Measurements from ENCODE around the gene SLC27A2. TPM values are rescaled to one million over a fixed set of nuclear protein-coding genes. Genes with fewer than 3 reads are reported as not detected.
A peak's percentile ranks its signal among the peaks of the same experiment; 100 is the strongest.

Gene SLC27A2
- total and polyA plus RNA-seq, 10 of the 15 experiments (the other 5 are each of a cell fraction or from before 2014, with no cell fraction given): 0.22 to 1.2 (median 0.69) TPM; not detected in 1

- no TSS peak for BruUV-seq (replicated peaks)
- ATAC-seq (peak; percentile 23; the same call in 1 of the 3 replicates), FAIRE-seq (no peak), DNase-seq (ENCODE audit: low read depth, low spot score) (no peak)
- ChIA-PET RAD21 (ENCODE audit: unreplicated experiment) (interaction anchor here (0.6 to 1.6 kb wide), 2 partner anchors 10 to 663 kb away, joined by 3 to 7 read pairs; no protein-coding TSS in a partner anchor), POLR2A (no interaction called here), SMC1A (ENCODE audit: uncharacterized antibody, unreplicated experiment) (interaction anchor here (1.3 to 1.9 kb wide), 3 partner anchors 9 to 13 kb away, joined by 3 to 8 read pairs (median 5); no protein-coding TSS in a partner anchor), CTCF (interaction anchor here (0.6 to 1.4 kb wide), 3 partner anchors 10 to 70 kb away, joined by 3 read pairs; no protein-coding TSS in a partner anchor)
- no peak overlapping the region for H2AFZ ChIP-seq (ENCODE audit: control insufficient read depth, low read depth, low read length)
- H3K9me3 ChIP-seq (replicated peaks; ENCODE audit: control insufficient read depth, insufficient read depth, low read length): no peaks in the 10 kb centered on the region; the same call in 2 of the 3 replicates
- intact Hi-C loops (cut with micrococcal nuclease; ENCODE audit: unreplicated experiment) (no loop called here), in situ Hi-C loops (cut with MboI) (no loop called here)
- 14% methylated on average over 5 of the region's 5 CpGs for WGBS (ENCODE audit: insufficient coverage, insufficient replicate concordance, low lambda C conversion rate, missing lambda C conversion rate)
- no peak overlapping the region for H3K4me3 ChIP-seq
- TF ChIP-seq TAF1 (IDR thresholded peaks at IDR 0.05; ENCODE audit: borderline replicate concordance, low read depth, low read length): no peak
- no peak for TF ChIP-seq IKZF1 (conservative IDR thresholded peaks at IDR 0.05)
- no peak for TF ChIP-seq STAT1 (conservative IDR thresholded peaks at IDR 0.05)
- TF ChIP-seq ZNF207 (IDR thresholded peaks at IDR 0.05; ENCODE audit: borderline replicate concordance): no peak
- no peak for TF ChIP-seq TARDBP (IDR thresholded peaks at IDR 0.05; ENCODE audit: borderline replicate concordance)
- no peak for TF ChIP-seq PML (IDR thresholded peaks at IDR 0.05; ENCODE audit: low read length)
- TF ChIP-seq, protein P1, sequence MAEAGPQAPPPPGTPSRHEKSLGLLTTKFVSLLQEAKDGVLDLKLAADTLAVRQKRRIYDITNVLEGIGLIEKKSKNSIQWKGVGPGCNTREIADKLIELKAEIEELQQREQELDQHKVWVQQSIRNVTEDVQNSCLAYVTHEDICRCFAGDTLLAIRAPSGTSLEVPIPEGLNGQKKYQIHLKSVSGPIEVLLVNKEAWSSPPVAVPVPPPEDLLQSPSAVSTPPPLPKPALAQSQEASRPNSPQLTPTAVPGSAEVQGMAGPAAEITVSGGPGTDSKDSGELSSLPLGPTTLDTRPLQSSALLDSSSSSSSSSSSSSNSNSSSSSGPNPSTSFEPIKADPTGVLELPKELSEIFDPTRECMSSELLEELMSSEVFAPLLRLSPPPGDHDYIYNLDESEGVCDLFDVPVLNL (IDR thresholded peaks at IDR 0.05; ENCODE audit: low read depth, low read length): no peak
- no peak for TF ChIP-seq HDAC2 (IDR thresholded peaks at IDR 0.05)
- no peak for TF ChIP-seq USF1 (IDR thresholded peaks at IDR 0.05; ENCODE audit: borderline replicate concordance, extremely low read length, insufficient read depth, low read depth, low read length)
- TF ChIP-seq NFIC (IDR thresholded peaks at IDR 0.05; ENCODE audit: low read depth, low read length): no peak
- no peak for TF ChIP-seq TCF3 (IDR thresholded peaks at IDR 0.05; ENCODE audit: borderline replicate concordance, insufficient read depth, low read depth, low read length)
- no peak for TF ChIP-seq SP1 (IDR thresholded peaks at IDR 0.05; ENCODE audit: low read depth, low read length)
- no peak overlapping the region for H3K4me2 ChIP-seq (ENCODE audit: control insufficient read depth, insufficient read depth)
- no peak overlapping the region for H3K9ac ChIP-seq (ENCODE audit: control insufficient read depth, insufficient read depth, low read length)
- no peak overlapping the region for H3K27ac ChIP-seq (ENCODE audit: control insufficient read depth, insufficient read depth)
- no peaks in the 10 kb centered on the region for H3K36me3 ChIP-seq (ENCODE audit: control insufficient read depth in 2 of 2, insufficient read depth in 2 of 2, low read length in 1 of 2)
- no peaks in the 10 kb centered on the region for H3K4me1 ChIP-seq (ENCODE audit: control insufficient read depth, insufficient read depth, low read length)
- peaks cover 0 to 2% of the 10 kb centered on the region in 2 experiments; a peak in 2 of 4 replicates for H3K27me3 ChIP-seq (replicated peaks in 1 of 2; ENCODE audit: control insufficient read depth in 2 of 2, insufficient read depth in 2 of 2, low read length in 1 of 2)
- no peaks in the 10 kb centered on the region for H3K79me2 ChIP-seq (ENCODE audit: control insufficient read depth, insufficient read depth, low read length)
- H4K20me1 ChIP-seq (ENCODE audit: control insufficient read depth, insufficient read depth): no peaks in the 10 kb centered on the region
These were observed 46.9 kb upstream of the SLC27A2 start for GRCh38 chr15:50135031-50135551.

Measured in GM12878 (cell line).